Ishikawa (cell line): ENCODE results near the gene RPS21.

ENCODE experiments used
- CEBPB ChIP-seq: IDR thresholded peaks from 2 replicates; pipeline ENCODE4 v1.6.1; 2012
- EGR1 ChIP-seq: IDR thresholded peaks from 2 replicates; pipeline ENCODE4 v1.6.1; 2012
- EP300 ChIP-seq: IDR thresholded peaks from 2 replicates; pipeline ENCODE4 v1.6.1; 2012; ENCODE audit warnings: borderline replicate concordance
- FOXM1 ChIP-seq: IDR thresholded peaks from 2 replicates; pipeline ENCODE4 v1.6.1; 2012; ENCODE audit warnings: low read depth, borderline replicate concordance
- NFIC ChIP-seq: IDR thresholded peaks from 2 replicates; pipeline ENCODE4 v1.6.1; 2012
- RAD21 ChIP-seq: IDR thresholded peaks from 2 replicates; pipeline ENCODE4 v1.6.1; 2012; ENCODE audit warnings: low read depth
- TAF1 ChIP-seq: IDR thresholded peaks from 2 replicates; pipeline ENCODE4 v1.6.1; 2012; ENCODE audit warnings: low read depth, mild to moderate bottlenecking
- TCF12 ChIP-seq: IDR thresholded peaks from 2 replicates; pipeline ENCODE4 v1.6.1; 2012; ENCODE audit warnings: low read depth
- TEAD4 ChIP-seq: IDR thresholded peaks from 2 replicates; pipeline ENCODE4 v1.6.1; 2012
- YY1 ChIP-seq: IDR thresholded peaks from 2 replicates; pipeline ENCODE4 v1.6.1; 2012; ENCODE audit warnings: low read depth
- ZBTB7A ChIP-seq: IDR thresholded peaks from 2 replicates; pipeline ENCODE4 v1.6.1; 2012; ENCODE audit warnings: low read depth
- TF ChIP-seq, protein P1 (sequence below): IDR thresholded peaks from 2 replicates; pipeline ENCODE4 v1.6.1; 2012; ENCODE audit warnings: low read depth, mild to moderate bottlenecking
- TF ChIP-seq, protein P2 (sequence below): IDR thresholded peaks from 2 replicates; pipeline ENCODE4 v1.6.1; 2012

DNA sequence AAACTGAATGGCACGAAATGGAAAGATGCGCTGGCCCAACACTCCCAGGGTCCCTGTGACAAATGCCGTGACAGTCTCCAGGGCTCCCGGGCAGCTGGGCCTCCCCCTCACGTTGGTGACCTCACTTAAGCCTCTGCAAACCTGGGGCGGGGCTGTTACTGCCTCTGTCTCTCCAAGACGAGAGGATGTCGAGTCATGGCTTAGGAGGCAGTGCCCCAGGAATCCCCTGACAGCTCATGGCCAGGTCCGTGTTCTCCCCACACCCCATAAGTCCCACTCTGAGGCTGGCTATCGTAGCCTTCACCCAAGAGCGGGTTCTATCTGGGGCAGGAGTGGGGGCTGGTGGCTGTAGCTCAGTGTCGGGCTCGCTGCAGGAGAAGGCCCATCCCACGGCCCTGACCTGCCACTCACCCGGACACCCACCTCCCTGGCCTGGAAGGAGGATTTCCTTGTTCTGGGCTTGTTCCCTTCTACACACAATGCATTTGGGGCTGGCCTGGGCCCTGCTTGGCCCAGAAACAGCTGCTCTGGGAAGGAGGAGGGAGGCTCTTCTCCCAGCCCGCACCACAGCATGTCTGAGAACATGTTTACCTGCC is 5.6 kb upstream of the RPS21 start:
- TF ChIP-seq TAF1 (no peak), EP300 (peak; percentile 22; the same call in 1 of the 2 replicates), ZBTB7A (peak; percentile 6; the same call in 1 of the 2 replicates), YY1 (no peak), EGR1 (no peak), TEAD4 (no peak), CEBPB (no peak), NFIC (no peak), FOXM1 (no peak), RAD21 (no peak), TCF12 (no peak)
- TF ChIP-seq, protein P1, sequence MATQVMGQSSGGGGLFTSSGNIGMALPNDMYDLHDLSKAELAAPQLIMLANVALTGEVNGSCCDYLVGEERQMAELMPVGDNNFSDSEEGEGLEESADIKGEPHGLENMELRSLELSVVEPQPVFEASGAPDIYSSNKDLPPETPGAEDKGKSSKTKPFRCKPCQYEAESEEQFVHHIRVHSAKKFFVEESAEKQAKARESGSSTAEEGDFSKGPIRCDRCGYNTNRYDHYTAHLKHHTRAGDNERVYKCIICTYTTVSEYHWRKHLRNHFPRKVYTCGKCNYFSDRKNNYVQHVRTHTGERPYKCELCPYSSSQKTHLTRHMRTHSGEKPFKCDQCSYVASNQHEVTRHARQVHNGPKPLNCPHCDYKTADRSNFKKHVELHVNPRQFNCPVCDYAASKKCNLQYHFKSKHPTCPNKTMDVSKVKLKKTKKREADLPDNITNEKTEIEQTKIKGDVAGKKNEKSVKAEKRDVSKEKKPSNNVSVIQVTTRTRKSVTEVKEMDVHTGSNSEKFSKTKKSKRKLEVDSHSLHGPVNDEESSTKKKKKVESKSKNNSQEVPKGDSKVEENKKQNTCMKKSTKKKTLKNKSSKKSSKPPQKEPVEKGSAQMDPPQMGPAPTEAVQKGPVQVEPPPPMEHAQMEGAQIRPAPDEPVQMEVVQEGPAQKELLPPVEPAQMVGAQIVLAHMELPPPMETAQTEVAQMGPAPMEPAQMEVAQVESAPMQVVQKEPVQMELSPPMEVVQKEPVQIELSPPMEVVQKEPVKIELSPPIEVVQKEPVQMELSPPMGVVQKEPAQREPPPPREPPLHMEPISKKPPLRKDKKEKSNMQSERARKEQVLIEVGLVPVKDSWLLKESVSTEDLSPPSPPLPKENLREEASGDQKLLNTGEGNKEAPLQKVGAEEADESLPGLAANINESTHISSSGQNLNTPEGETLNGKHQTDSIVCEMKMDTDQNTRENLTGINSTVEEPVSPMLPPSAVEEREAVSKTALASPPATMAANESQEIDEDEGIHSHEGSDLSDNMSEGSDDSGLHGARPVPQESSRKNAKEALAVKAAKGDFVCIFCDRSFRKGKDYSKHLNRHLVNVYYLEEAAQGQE, result no peak
- TF ChIP-seq, protein P2, sequence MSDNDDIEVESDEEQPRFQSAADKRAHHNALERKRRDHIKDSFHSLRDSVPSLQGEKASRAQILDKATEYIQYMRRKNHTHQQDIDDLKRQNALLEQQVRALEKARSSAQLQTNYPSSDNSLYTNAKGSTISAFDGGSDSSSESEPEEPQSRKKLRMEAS, result 0 out of 2 replicates have a peak, but pooled peaks have one; percentile 29
